AML-193 (cell line): ENCODE measurements around the gene NISCH.
"Not testable (repeated sequence)": the region's sequence is repeated elsewhere in the genome, so short reads cannot be mapped to it uniquely, and the experiment has no call there.

ENCODE experiments used
- DNase-seq, 2 experiments: peaks; one replicate each; lab custom pipeline; 2025; lab: John Stamatoyannopoulos, UW

The NISCH gene

GRCh38 chr3:52514576-52514975 lies 59.2 kb downstream of the NISCH start:
- no peak for DNase-seq

- DNase-seq: no peak
Observed at GRCh38 chr3:52515192-52515591, 59.8 kb downstream of the NISCH start.

DNA sequence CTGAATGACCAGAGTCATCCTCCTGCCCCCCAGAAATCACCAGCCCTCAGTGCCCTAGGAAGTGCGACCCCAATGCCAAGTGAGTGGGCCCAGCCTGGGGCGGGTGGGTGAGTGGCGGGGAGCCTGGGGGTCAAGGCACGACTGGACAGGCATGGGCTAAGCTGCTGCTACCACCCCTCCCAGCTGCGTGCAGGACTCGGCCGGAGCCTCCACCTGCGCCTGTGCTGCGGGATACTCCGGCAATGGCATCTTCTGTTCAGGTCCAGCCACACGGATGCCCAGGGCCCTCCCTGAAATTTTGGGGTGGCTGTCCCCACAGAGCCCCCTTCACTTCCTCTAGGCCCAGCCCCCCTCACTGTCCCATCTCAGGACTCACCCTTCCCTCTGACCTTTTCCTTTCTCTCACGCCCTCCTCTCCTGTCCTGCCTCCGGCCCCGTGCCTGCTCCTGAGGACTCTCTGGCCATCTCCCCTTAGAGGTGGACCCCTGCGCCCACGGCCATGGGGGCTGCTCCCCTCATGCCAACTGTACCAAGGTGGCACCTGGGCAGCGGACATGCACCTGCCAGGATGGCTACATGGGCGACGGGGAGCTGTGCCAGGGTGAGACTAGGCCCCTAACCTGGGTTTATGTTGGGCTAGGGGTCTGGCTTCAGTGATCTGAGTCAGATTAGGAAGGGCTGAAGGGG lies 61.2 kb downstream of the NISCH start:
- no peak for DNase-seq

- no peak for DNase-seq
Observed at GRCh38 chr3:52517796-52518722, 62.7 kb downstream of the NISCH start.

- DNase-seq: no peak
Observed at GRCh38 chr3:52518723-52519444, 63.5 kb downstream of the NISCH start.

DNA sequence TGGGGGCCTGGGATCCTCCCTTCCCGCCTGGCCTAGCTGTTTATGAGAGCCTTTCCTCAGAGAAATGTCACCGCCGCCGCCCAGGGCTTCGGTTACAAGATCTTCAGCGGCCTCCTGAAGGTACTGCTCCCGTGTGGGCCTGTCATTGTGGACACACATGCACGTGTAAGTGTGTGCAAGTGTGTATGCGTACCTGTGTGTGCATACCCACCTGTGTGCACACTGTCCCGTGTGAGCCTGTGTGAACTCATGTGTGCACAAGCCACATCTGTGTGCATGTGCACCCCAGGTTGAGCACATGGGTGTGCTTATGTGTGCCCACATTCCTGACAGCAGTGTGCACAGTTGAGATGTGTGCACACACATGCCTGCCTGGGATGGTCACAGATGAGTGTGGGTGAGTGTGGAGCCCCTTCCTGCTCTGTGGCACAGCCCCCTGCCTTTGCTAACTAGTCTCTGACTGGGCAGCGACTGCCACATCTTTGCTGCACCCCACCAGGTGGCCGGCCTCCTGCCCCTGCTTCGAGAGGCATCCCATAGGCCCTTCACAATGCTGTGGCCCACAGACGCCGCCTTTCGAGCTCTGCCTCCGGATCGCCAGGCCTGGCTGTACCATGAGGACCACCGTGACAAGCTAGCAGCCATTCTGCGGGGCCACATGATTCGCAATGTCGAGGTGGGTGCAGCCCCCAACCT lies 64.2 kb downstream of the NISCH start:
- DNase-seq: no peak

DNA sequence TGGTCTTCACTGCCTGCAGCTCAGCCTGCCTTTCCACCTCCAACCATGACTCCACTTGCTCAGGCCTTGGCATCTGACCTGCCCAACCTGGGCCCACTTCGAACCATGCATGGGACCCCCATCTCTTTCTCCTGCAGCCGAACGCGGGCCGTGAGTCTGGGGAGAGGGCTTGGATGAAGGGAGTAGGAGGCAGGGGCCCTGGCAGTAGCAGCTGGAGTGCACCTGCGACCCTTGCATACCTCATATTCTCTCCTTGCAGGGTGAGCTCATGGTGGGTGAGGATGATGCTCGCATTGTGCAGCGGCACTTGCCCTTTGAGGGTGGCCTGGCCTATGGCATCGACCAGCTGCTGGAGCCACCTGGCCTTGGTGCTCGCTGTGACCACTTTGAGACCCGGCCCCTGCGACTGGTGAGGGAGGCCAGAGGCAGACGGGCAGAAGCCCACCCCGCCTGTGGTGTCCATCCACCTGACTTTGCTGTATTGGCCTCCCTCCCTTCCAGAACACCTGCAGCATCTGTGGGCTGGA lies 64.8 kb downstream of the NISCH start:
- no peak for DNase-seq

DNA sequence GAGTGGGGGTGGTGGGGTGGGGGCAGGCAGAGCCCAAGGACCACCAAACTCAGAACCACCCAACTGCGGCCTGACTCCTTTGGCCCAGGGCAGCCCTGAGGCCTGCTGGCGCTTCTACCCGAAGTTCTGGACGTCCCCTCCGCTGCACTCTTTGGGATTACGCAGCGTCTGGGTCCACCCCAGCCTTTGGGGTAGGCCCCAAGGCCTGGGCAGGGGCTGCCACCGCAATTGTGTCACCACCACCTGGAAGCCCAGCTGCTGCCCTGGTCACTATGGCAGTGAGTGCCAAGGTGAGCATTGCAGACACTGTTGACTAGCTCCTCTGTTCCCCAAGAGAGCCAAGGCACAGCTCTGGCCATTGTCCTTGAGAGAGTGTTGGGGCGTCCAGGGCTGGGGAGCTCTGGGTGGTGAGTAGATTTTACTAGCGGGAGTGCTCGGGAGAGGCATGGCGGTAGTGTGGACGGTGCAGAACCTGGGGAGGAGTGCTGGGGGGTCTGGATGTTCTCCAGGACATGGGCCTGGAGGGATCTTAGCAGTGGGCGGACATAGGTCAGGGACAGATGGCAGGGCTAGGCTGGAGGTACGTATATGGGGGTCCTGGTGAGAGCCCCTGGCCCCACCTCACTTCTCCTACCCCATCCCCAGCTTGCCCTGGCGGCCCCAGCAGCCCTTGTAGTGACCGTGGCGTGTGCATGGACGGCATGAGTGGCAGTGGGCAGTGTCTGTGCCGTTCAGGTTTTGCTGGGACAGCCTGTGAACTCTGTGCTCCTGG lies 65.5 kb downstream of the NISCH start:
- no peak for DNase-seq

GRCh38 chr3:52521488-52521824 lies 66.1 kb downstream of the NISCH start:
- no peak for DNase-seq

- DNase-seq: no peak
Observed at GRCh38 chr3:52521881-52522650, 66.7 kb downstream of the NISCH start.

DNA sequence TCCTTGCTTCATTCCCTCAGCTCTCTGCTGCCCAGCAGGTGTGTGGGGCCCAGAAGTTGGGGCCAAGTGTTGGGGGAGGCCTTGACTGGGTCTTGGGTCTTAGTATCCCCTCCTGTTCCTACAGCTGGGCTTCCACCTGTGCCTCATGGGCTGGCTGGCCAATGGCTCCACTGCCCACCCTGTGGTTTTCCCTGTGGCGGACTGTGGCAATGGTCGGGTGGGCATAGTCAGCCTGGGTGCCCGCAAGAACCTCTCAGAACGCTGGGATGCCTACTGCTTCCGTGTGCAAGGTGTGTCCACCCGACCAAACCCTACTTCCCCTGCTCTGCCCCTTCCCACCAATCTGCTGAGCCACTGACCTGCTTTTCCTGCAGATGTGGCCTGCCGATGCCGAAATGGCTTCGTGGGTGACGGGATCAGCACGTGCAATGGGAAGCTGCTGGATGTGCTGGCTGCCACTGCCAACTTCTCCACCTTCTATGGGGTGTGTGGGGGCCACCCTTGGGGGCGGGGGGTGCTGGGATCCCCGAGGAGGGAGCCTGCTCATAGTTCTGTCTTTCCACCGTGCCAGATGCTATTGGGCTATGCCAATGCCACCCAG lies 67.3 kb downstream of the NISCH start:
- no peak for DNase-seq

GRCh38 chr3:52523386-52524257 lies 68.2 kb downstream of the NISCH start:
- DNase-seq: no peak

- DNase-seq: no peak
Observed at GRCh38 chr3:52524258-52524751, 68.9 kb downstream of the NISCH start.

- DNase-seq: no peak
Observed at GRCh38 chr3:52524752-52525679, 69.6 kb downstream of the NISCH start.

DNA sequence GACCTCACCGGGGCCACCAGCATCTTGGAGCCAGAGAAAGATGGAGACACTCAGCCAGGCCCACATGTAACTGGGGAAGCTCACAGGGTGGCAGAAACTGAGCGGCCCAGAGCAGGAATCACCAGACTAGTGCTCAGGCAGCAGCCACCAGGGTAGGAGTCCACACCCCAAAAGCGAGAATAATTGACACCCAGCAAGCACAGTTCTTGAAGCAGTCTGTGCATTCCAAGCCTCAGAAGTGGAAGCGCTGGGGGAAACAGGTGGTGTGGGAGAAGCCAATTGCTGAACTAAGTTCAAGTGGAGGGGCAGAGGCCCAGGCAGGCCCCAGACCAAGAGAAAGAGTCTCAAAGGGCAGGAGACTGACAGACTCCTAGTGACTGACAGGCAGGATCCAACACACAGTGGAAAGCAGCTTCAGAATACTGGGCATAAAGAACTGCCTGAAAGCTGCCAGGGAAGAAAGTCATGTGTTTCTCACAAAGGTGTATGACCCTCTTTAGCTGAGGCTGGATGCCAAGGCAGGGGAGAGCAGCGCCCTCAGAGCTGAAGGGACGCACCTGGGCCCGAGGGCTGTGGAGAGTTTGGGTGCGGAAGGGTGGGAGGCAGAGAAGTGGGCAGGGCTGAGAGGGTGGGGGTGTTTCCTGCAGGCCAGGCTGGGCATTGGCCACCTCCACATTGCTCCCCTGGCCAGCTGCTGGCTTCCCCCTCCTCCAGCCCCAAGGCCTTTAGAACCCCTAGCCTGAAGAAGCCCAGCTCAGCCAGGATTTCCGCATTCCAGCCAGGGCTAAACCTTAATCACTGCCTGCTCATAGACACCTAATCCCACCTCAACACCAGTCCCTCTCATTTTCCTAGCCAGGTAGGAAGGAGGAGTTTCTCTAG lies 70.5 kb downstream of the NISCH start:
- DNase-seq: no peak

GRCh38 chr3:52526671-52527038 lies 71.3 kb downstream of the NISCH start:
- DNase-seq: not testable (repeated sequence)
